Lung (tissue), 12 donors: ENCODE results near the gene CD302. TPM values are rescaled to one million over a fixed set of nuclear protein-coding genes. Genes with fewer than 3 reads are reported as not detected.
"Not testable (repeated sequence)": the region's sequence is repeated elsewhere in the genome, so short reads cannot be mapped to it uniquely, and the experiment has no call there.

Experiments
- ATAC-seq: fragments of 200-7000 bp; cut with Tn5 transposase; one replicate; pipeline ENCODE4 v1.9.1; 2020; ENCODE audit warnings: moderate number of reproducible peaks; ENCODE audit not compliant: insufficient read depth, low FRiP score
- DNase-seq, 3 donors: peaks; one replicate each; pipeline ENCODE4 v3.0.0-alpha.2; 2013 to 2017
- H3K27ac ChIP-seq, 2 donors: one replicate each; pipeline ENCODE4 v1.5.1; 2013; ENCODE audit warnings: mild to moderate bottlenecking in 2 of 2, moderate library complexity in 2 of 2, control low read depth in 1 of 2, inconsistent platforms in 1 of 2, low read depth in 1 of 2, low read length in 1 of 2
- H3K27me3 ChIP-seq, 3 donors: one replicate each; pipeline ENCODE4 v1.5.1; 2013; ENCODE audit warnings: low read length in 2 of 3; ENCODE audit not compliant: control insufficient read depth in 3 of 3, insufficient read depth in 3 of 3
- H3K36me3 ChIP-seq, 4 donors: one replicate each; pipeline ENCODE4 v1.5.1; 2013; ENCODE audit warnings: low read length in 4 of 4, mild to moderate bottlenecking in 1 of 4, moderate library complexity in 1 of 4; ENCODE audit not compliant: control insufficient read depth in 4 of 4, insufficient read depth in 4 of 4
- H3K4me1 ChIP-seq, 5 donors: one replicate each; pipeline ENCODE4 v1.5.1; 2013; ENCODE audit warnings: low read length in 5 of 5, mild to moderate bottlenecking in 2 of 5, moderate library complexity in 1 of 5; ENCODE audit not compliant: control insufficient read depth in 5 of 5, insufficient read depth in 5 of 5
- H3K4me3 ChIP-seq: one replicate; pipeline ENCODE4 v1.5.1; 2013; ENCODE audit warnings: mild to moderate bottlenecking, control low read depth, moderate library complexity
- H3K9ac ChIP-seq, 2 donors: one replicate each; pipeline ENCODE4 v1.5.1; 2013; ENCODE audit warnings: low read length in 2 of 2, control low read depth in 1 of 2; ENCODE audit not compliant: insufficient read depth in 1 of 2
- H3K9me3 ChIP-seq, 4 donors: one replicate each; pipeline ENCODE4 v1.5.1; 2013; ENCODE audit warnings: low read length in 3 of 4, mild to moderate bottlenecking in 1 of 4, moderate library complexity in 1 of 4; ENCODE audit not compliant: control insufficient read depth in 4 of 4, insufficient read depth in 3 of 4
- WGBS, 2 donors: extraction: QIAGEN DNeasy Blood & Tissue Kit; methylation state at CpG; one replicate each; pipeline ENCODE4 v1.1.7; 2013; 5-methylcytosine and 5-hydroxymethylcytosine counted together
- polyA plus RNA-seq, 2 donors: library from polyadenylated mRNA; stranded (reverse); fragments of 200-250 nt; gene quantifications; one replicate each; pipeline ENCODE4 v1.2.1, GENCODE V29; 2013
- total RNA-seq, 2 donors: library from RNA; depleted of rRNA in 1 of 2; stranded (reverse); fragments of >200 nt in 1 of 2; gene quantifications; one replicate each; pipeline ENCODE4 v1.2.1, GENCODE V29; 2014 to 2021
- TF ChIP-seq, protein P1 (sequence below): IDR thresholded peaks from 2 replicates; pipeline ENCODE4 v1.5.1; 2012; ENCODE audit warnings: mild to moderate bottlenecking; ENCODE audit errors: control extremely low read depth, extremely low read depth
- donor health status: control.
- donor health status: control.
- donor health status: Bipolar disorder and iron deficiency.
- donor health status: healthy.
- donor health status: DM: yes; HTN: yes; CAD: no.

The CD302 gene
- total and polyA plus RNA-seq, 4 donors = 23.4 to 89.8 (median 43.2) TPM

DNA sequence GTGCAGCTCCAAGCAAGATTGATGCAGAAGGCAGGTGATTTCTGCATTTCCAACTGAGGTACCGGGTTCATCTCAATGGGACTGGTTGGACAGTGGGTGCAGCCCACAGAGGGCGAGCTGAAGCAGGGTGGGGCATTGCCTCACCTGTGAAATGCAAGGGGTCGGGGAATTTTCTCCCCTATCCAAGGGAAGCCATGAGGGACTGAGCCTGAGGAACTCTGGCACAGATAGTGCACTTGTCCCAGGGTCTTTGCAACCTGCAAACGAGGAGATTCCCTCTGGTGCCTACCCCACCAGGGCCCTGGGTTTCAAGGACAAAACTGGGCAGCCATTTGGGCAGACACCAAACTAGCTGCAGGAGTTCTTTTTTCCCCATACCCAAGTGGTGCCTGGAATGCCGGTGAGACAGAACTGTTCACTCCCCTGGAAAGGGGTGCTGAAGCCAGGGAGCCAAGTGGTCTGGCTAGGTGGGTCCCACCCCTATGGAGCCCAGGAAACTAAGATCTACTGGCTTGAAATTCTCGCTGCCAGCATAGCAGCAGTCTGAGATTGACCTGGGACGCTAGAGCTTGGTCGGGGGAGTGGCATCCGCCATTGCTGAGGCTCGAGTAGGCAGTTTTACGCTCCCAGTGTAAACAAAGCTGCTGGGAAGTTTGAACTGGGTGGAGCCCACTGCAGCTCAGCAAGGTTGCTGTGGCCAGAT lies 23.9 kb upstream of the CD302 start:
- not testable (repeated sequence) for H3K9ac ChIP-seq, H3K36me3 ChIP-seq, H3K27me3 ChIP-seq, ATAC-seq, H3K4me1 ChIP-seq, H3K27ac ChIP-seq, H3K9me3 ChIP-seq, H3K4me3 ChIP-seq
- peak in 2 of 3 donors; percentile 19 to 25 for DNase-seq
- WGBS, 2 donors = 75 to 85% methylated on average over 11 of the region's 11 CpGs

DNA sequence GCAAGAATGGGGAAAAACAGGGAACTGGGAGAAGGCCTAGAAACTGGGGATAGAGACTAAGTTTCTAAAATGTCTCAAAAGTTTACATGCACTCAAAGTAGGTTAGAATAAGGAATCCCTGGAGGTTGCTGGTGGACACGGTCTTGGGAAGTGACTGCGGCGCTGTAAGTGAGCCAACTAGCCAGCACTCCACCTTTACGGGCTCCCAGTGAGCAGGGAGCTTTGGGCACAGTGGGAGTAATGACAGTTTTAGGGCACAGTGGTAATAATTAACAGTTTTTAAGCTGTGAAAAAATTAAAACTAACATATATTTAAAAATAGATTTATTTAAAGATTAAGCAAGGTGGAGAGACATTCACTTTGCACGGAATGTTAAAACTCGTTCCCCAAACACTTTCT lies 20.9 kb upstream of the CD302 start:
- Histone ChIP-seq H3K4me1 (no peaks in the 10 kb centered on the region), H3K36me3 (no peaks in the 10 kb centered on the region), H3K9ac (no peak overlapping the region), H3K27ac (no peak overlapping the region), H3K27me3 (no peaks in the 10 kb centered on the region), H3K9me3 (peaks cover 0 to 2% (median 0%) of the 10 kb centered on the region in 4 donors), H3K4me3 (no peak overlapping the region)
- TF ChIP-seq, protein P1, sequence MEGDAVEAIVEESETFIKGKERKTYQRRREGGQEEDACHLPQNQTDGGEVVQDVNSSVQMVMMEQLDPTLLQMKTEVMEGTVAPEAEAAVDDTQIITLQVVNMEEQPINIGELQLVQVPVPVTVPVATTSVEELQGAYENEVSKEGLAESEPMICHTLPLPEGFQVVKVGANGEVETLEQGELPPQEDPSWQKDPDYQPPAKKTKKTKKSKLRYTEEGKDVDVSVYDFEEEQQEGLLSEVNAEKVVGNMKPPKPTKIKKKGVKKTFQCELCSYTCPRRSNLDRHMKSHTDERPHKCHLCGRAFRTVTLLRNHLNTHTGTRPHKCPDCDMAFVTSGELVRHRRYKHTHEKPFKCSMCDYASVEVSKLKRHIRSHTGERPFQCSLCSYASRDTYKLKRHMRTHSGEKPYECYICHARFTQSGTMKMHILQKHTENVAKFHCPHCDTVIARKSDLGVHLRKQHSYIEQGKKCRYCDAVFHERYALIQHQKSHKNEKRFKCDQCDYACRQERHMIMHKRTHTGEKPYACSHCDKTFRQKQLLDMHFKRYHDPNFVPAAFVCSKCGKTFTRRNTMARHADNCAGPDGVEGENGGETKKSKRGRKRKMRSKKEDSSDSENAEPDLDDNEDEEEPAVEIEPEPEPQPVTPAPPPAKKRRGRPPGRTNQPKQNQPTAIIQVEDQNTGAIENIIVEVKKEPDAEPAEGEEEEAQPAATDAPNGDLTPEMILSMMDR = no peak
- DNase-seq (no peak), ATAC-seq (no peak)
- 80 to 85% methylated on average over 6 of the region's 6 CpGs for WGBS, 2 donors

DNA sequence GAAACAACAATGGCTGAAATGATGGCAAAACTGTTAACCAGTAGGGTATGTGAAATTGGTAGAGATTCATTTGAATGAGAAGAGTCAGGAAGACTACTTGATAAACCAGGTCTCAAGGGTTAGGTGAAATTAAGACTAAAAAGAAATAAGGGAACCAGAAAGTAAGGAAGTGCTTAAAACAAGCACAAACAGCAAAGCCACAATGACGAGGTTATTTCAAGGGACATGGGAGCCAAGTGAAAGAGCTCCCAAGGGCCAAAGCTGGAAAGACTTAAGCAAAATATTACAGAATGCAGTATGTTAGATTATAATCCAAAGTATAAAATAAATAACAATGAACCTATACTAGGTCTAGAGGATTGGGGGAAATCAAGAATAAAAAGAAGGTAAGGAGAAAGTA lies 19.3 kb upstream of the CD302 start:
- Histone ChIP-seq H3K9me3 (peaks cover 0 to 2% (median 0%) of the 10 kb centered on the region in 4 donors), H3K27ac (no peak overlapping the region), H3K4me3 (no peak overlapping the region), H3K36me3 (no peaks in the 10 kb centered on the region), H3K27me3 (no peaks in the 10 kb centered on the region), H3K9ac (no peak overlapping the region), H3K4me1 (no peaks in the 10 kb centered on the region)
- ATAC-seq (no peak), DNase-seq (no peak)
- TF ChIP-seq, protein P1 = no peak
- 26 to 65% methylated on average over 1 of the region's 1 CpG for WGBS, 2 donors

DNA sequence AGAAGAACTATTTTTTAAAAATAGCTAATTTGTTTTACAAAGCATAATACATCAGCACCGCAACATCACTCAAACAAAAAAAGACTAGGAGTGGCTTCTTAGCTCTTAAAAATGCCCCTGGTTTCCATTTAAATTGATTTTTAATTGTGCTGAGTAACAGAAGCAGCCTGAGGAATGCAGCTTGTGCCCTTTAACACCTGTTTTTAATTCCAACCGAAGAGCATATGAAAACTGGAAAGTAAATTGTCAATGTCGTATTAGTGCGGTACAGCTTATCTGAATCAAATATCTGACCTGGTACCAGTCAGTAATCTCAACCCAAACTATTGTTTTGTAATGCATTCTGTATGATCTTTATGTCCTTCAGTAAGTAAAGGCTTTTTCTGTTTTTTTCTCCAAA lies 13.2 kb upstream of the CD302 start:
- Histone ChIP-seq H3K27ac (no peak overlapping the region), H3K36me3 (no peaks in the 10 kb centered on the region), H3K9ac (no peak overlapping the region), H3K4me3 (no peak overlapping the region), H3K4me1 (peaks cover 0 to 4% (median 0%) of the 10 kb centered on the region in 5 donors), H3K9me3 (no peaks in the 10 kb centered on the region), H3K27me3 (no peaks in the 10 kb centered on the region)
- DNase-seq (no peak), ATAC-seq (no peak)
- TF ChIP-seq, protein P1 = no peak
- WGBS, 2 donors = 90 to 92% methylated on average over 4 of the region's 4 CpGs
